Cerebellar cortex (tissue), 1 donor: ENCODE measurements around the gene ATF3.
"Not testable (repeated sequence)": the region's sequence is repeated elsewhere in the genome, so short reads cannot be mapped to it uniquely, and the experiment has no call there.

Experiments used
- DNase-seq: peaks from one replicate; pipeline ENCODE4 v3.0.0-alpha.2; 2015; ENCODE audit warnings: low spot score

ATF3 gene

DNA sequence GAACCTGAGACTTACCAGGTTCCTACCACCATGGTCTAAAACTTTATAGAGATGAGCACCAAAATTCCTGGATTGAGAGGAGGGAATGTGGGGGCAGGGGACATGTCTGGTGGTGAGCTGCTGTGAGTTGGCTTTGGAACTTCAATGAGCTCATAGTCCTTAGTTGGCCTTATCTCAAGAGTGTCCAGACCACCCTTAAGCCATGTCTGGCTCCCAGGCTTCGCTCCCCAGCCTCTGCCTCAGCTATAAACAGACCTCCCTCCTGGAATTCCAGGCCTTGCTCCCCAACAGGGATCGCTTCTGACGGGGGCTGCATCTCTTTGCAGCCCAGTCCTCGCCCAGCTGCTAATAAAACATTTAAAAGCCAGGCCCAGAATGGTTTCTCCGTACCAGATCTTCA lies 19.5 kb downstream of the ATF3 start:
- no peak for DNase-seq

DNA sequence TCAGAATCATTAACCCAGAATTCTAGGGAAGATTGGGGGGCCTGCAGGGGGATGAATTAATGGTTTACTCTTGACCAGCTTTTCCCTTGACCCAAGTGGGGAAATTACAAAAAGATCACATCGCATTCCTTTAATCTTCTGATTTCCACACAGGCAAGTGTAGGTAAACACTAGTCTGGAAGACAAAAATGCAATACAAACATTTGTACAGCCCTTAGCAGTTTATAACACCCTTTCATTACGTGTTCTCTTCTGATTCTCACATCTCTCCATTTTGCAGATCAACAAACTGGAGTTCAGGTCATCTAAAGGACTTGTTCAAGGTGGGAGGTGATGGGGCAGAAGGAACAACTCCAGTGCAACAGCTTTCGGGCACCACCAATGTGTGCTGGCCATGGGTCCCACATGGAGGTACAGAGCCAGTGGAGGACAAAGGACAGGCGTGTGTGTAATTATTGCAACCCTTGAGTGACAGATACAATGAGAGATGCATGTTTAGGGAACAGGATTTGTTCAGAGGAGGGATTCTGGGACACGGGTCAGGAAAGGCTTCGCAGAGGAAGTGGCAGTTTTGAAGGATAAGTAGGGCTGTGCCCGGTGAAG lies 20.4 kb downstream of the ATF3 start:
- DNase-seq = no peak

DNA sequence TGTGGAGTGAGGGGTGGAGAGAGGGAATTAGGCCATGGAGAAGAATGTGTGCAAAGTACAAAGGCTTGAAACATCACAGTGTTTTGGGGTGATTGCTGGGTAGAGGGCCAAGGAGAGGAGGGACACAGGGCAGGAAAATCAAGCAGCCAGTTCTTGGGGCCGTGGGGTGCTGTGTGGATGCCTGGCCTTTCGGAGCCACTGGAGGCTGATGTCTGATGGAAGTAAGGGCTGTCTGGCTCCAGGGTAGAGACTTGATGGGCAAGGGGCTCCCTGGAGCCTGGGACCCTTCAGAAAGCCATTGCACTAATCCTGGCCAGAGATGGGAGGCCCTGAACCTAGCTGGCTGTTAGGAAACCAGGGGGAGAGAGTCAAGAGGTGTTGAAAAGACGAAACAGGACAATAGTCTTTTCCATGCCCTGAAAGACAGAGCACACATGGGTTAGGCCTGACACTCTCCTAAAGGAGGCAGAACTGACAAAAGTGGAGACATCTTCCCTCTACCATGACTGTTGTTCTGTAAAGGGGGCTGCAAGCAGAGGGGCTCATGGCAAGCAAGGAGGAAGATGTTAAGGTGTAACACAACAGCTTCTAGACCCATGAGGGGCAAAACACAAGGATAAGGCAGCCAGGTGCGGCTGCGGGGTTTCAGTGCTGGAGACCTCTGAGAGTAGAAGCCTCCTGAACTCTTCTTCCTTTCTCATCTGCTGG lies 21.0 kb downstream of the ATF3 start:
- no peak for DNase-seq

DNA sequence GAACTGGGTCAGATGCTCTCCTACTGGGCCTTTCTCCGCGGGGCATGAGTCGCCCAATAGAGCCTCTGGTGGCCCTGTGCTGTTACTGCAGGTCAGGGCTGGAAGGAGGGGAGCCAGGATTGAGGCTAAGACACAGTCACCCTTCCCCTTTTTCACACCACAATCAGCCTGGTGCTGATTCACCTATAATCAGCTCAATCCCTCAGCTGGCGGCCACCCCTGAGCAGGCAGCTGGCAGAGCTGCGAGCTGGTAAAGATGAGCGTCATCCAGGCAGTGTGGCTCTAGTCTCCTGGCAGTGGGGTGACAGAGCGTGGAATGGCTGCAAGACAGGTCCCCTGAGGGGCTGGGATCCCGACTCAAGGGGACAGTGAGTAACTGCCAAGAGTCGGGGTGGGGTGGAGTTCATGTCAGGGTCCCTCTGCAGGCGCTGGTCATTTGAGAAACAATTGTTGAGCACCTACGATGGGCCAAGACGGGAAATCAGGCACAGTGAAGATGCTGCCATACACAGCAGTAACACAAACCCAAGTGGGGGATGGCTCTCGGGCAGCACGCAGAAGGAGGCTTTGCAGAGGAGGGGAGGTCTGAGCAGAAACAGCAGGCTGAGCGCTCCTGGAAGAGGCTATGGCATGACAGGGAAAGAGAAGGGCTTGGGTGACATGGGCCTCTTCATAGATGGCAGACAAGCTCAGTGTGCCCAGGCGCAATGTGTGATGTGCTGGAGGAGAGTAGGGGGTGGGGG lies 21.8 kb downstream of the ATF3 start:
- DNase-seq = peak; percentile 55

DNA sequence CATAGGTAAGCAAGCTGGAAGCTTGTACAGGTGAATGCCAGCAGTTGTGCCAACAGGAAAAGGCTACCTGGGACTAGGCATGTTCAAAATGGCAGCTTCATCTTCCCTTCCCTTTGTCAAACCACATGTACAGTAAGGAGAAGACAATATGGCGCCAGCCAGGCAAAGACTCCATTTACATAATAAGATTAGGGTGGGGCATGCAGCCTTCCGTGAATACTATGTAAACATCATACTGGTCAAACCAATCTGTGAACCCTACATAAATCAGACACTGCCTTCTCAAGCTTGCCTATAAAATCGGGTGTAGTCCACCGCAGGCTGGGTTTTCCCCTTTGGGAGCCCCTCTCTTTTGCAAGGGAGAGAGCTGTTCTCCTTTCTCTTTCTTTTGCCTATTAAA lies 24.6 kb downstream of the ATF3 start:
- DNase-seq = no peak

DNA sequence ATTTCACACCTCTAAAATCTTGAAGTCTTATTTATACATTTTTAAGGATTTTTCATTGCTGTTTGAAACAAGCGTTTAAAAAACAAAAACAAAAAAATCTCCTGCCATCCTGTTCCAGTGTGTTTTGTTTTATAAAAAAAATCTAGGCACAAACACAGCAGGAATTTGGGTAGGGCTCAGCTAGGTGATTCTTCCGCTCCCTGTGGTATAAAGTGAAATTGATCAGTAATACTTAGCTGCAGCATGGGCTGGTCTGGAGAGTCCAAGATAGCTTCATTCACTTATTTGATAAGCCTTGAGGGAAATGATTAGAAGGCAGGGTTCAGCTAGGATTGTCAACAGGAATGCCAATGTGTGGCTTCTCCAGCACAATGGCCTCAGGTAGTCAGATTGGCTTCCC lies 25.7 kb downstream of the ATF3 start:
- DNase-seq = no peak

DNA sequence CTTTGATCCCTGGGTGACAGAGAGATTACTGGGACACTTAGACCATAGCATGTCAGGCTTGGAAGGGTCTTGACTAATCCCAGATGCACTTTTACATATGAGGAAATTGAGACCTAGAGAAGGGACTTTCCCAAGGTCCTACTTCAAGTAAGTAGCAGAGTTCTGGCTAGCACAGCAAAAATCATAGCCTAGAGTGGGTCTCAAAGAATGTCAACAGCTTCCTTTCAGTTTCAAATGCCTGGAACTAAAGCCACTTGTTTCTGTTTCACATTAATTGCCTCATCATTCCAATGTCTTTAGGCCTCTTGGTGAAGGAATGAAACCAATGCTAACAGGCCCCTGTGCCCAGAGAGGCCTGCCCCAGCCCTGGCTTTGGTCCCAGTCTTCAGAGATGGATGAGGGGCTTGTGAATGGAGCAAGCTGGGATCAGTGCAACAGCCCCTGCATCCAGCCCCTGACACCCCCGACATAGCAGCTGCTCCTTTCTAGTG lies 26.6 kb downstream of the ATF3 start:
- no peak for DNase-seq

DNA sequence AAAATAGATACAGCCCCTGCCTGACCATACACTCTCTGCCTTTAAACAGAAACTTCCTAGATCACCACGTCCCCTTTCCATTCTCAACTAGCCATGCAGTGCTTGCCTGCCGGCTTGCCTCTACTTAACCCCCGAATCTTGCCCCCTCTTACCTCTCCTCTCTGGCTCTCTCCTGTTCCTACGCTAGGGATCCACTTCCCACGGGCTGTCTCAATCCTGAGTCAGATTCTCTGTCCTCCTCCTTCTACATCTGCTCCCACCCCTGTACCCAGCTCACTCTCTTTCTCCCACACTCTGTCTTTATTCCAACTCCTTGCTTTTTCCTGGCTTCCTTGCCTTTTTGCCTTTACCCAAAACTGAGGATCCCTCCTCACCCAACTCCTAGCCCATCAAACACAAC lies 29.3 kb downstream of the ATF3 start:
- no peak for DNase-seq

DNA sequence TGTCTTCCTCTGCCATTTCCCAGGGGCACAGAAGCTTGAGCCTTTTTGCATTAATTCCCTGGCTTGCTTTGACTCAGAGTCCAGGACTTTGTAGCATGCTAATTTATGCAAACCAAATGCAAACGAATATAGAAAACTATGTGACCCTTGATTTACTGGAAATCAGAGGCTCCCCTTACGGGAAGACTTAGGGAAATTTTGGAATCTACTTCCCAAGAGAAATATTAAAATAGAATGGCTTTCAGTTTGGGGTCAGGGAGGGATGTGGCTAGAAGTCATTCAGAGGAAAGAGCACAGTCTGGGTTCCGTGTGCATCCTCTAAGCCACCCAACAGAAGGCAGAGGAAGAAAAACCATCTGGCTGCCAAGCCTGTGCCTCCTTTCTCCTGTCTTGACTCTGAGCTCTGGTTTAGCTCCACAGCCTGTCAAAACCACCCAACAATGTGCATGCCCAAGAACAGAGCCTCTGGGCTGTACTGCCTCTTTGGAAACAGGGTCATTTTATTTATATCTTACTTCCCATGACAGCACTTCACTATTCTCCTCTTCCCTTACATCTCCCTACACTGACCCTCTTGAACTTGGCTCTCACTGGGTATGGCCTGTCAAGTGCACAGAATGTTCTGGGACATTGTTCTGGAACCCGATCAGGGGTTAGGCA lies 30.1 kb downstream of the ATF3 start:
- no peak for DNase-seq

DNA sequence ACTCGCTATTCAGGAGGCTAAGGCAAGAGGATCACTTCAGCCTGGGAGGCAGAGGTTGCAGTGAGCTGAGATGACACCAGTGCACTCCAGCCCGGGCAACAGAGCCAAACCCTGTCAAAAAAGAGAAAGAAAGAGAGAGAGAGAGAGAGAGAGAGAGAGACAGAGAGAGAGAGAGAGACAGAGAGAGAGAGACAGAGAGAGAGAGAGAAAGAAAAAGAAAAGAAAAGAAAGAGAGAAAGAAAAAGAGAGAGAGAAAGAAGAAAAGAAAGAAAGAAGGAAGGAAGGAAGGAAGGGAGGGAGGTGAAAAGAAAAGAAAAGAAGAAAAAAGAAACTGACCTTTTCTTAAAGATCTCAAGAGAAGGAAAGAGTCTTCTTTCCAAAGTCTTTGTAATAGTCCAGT lies 31.0 kb downstream of the ATF3 start:
- DNase-seq = not testable (repeated sequence)

DNA sequence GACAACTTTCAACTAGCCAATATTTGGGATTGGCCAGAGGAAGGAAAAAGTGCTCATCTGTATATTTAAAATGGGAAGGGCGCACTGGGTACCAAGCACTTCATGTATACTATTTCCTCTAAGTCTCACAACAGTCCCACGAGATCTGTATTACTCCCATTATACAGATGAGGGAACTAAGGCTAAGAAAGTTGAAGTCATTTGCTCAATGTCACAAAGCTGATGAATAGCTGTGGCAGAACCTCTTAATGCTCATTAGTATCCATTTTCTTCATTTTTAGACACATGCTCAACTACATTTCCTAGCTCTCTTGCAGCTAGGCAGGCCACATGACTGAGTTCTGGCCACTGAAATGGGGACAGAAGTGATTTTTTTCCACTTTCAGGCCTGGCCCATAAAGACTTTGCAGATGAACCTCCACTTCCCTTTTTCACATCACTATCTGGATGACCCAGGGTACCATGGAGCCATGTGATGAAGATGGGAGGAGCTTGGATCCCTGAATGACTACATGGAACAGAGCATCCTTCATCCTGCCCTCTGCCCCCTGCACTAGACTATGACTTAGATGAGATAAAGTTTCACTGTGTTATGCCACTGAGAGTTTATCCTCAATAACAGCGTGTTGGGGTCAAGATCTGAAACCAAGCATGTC lies 31.8 kb downstream of the ATF3 start:
- DNase-seq = no peak

DNA sequence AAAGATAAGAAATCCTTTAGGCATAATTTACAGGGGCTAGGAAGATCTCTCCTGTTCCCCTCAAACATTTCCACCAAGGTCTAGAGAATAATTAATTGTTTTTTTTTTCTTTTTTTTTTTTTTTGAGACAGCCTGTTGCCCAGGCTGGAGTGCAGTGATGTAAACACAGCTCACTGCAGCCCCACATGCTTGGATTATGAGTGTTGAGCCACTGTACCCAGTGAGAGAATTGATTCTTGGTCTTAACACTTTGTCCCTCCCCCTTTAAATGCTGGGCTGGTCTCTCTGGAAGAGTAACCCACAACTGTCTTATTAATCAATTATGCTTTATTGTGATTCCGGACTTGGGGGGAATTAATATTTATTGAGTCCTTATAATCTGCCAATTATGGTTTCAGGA lies 33.4 kb downstream of the ATF3 start:
- DNase-seq = no peak

DNA sequence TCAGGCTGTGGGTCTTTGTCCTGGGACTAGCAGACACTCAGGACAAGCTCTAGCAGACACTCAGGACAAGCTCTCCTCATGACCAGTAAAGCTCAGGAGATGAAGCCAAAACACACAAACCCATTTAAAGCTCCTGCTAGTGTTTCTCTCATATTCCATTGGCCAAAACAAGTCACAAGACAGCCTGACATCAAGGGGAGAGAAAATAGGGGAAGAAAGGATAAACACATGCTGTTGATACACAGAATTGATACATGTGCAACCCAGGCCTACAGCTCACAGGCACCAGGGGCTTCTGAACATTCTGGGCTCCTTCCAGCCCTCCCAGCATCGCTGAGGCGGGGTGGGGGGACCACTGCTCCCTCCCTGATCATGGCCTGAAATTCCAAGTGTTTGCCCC lies 35.3 kb downstream of the ATF3 start:
- no peak for DNase-seq

DNA sequence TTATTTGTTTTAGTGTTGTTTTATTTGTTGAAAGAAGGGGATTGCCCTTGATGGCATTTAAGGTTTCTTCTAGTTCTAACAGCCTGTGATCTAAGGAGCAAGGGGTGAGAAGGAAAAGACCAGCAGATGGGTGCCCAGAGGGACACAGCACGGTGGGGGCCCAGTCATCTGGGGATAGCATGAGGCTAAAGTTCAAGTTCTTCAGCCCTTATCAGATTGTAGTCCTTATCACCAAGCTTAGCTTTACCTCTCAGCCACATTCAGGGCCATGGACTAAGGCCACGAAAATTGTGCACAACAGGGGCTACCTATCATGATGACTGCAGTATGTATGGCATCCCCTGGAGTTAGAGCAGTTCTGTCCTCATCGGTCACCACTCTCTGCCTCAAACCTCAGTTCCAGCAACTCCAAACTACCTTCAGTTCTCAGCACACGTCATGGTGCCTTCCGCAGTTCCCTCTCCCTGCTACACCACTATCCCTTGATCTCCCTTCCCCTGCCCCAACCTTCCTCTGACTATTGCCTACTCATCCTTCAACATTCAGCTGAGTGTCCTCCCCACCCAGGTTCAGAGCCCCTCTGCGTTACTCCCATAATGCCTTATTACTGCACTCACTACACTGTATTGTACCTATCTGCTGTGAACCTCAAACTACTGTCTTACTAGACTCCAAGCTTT lies 36.4 kb downstream of the ATF3 start:
- no peak for DNase-seq

DNA sequence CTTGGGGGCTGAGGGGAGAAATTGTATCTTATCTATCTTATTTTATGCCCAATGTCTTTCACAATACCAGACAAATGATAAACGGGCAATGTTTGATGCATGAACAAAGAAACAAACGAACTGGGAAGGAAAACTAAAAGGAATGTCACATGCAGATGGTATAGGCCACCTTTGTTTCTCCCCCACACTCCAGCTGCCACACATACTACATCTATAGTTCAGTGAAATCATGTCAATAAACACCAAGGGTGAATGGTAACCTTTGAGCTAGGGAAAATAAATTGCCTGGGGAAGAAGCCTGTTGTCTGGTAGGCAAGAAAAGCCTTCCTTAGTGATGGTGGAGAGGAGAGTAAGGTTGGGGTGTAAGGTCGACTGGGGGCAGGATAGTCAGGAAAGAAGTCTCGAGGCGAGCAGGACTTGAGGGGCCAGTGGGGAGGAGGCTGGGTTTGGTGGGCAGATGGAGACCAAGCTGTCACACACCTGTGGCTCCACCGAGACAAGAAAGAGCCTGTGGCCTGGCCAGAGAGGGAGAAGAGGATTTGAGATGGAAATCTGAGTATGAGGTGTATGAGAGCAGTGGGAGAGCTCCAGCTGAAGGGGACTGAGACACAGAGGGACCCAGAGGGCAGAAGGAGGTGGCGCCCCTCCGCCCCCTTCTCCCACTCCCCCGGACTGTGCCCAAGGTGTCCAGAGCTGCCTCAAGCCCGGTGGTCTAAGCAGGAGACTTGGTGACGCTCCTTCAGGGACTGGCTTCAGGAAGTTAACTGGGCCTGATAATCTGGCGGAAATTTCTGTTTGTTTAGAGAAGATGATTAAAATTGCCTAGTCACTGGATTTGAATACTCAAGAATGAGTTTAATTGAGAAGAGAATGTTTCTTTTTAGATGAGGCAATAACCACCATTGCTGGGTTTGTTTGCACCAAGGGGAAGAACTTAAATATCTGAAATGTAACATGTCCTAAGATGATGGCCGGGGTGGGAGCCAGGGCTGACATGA lies 37.3 kb downstream of the ATF3 start:
- no peak for DNase-seq

DNA sequence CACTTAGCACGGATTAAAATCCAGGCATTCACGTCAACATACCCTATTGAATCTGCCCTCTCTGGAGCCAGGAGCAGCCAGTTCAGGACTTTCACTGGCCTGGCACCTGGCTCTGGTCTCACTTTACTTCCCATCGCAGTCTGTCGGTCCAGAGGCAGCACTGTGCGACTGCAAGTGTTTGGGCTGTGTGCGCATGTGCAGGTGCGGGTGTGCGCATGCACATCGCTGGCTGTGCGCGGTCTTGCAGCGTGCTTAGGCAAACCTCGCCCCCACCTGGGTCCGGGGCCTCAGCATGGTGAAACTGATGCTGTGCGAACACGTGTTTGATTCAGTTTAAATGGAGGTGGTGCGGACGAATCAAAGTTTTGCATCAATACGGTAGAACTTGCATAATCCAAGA lies 38.0 kb downstream of the ATF3 start:
- no peak for DNase-seq

DNA sequence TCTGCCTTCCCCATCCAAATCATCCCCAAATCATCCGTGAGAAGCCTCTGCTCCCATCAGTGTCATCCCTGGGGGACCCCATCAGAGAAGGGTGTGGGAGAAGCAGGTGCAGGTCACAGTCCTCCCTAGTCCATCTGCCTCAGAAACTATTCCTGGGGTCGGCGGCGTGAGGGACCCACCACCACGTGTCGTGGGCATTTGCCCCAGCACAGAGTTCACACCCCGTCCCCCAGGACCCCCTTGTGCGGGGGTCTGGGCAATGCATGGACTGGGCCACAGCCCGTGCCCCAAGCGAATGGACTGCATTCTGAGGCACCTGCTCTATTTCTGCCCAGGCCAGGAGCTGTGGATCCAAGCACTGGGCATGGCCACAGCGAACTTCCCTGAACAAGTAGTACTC lies 38.4 kb downstream of the ATF3 start:
- DNase-seq = no peak

DNA sequence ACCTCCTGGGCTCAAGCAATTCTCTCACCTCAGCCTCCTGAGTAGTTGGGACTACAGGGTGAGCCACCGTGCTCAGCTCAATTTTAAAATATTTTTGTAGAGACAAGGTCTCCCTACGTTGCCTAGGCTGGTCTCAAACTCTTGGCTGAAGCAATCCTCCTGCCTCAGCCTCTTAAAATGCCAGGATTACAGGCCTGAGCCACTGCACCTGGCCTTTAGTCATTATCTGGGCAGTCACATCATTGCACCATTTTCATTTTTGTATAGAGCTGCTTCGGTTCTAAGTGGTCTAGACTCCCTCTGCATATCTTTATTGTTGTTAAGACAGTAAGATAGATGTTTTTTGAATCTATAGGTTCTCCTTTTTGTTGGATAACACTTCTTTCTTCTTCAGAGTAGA lies 39.9 kb downstream of the ATF3 start:
- no peak for DNase-seq

DNA sequence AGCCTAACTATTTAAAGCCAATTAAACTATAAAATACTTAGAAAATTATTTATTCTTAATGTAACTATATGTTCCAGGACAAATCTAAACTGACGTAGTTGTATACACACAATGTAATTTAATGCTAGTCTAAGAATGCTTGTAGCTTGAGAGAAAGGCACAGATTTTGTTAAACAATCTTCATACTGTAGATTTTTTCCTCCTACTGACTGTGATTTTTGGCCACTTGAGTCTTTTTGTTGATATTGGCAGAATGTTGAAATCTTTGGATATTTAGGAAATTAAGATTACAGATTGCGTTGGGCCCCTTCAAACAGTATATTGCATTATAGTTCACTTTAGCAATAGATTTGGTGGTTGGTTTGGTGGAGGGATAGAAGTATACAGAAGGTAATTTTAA lies 40.5 kb downstream of the ATF3 start:
- DNase-seq = no peak

DNA sequence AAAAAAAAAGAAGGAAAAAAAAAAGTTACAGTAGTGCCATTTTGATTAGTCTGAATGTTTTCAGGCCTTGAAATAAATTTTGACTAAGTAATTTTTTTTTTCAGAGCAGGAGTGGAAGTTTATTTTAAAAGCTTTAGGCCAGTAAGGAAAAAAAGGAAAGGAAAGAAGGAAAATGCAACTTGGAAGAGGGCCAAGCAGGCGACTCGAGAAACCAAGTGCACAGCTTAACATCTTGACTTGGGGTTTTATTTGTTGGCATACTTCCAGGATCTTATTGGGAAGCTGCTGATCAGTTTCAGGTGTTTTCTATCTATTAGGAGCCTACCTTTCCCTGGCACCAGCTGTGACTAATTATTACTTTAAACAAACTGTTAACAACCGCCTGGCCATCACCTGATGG lies 41.7 kb downstream of the ATF3 start:
- DNase-seq = no peak
